Activated T-cell treated with anti-CD3 and anti-CD28 coated beads, Interleukin-2, amount 50 U/mL, for 4 hours (primary cell): ENCODE data around the gene PCSK6. TPM values are rescaled to one million over a fixed set of nuclear protein-coding genes. Genes with fewer than 3 reads are reported as not detected.

Source experiments
- ATAC-seq, 2 donors: fragments of 200-7000 bp; cut with Tn5 transposase; one replicate each; pipeline ENCODE4 v1.10.0; 2021
- DNase-seq: peaks from one replicate; pipeline ENCODE4 v3.0.0-alpha.2; 2020
- H3K27me3 Mint-ChIP-seq: one replicate; pipeline ENCODE4 v1.8.0; 2021; ENCODE audit warnings: low read depth, mixed read lengths
- H3K36me3 Mint-ChIP-seq: one replicate; pipeline ENCODE4 v1.8.0; 2022; ENCODE audit warnings: mixed read lengths; ENCODE audit not compliant: insufficient read depth
- H3K4me1 Mint-ChIP-seq: one replicate; pipeline ENCODE4 v1.8.0; 2021; ENCODE audit warnings: low read depth, mixed read lengths
- H3K4me3 Mint-ChIP-seq: one replicate; pipeline ENCODE4 v1.8.0; 2021; ENCODE audit warnings: mild to moderate bottlenecking, moderate library complexity, mixed read lengths
- H3K9me3 Mint-ChIP-seq: one replicate; pipeline ENCODE4 v1.8.0; 2021; ENCODE audit warnings: mixed read lengths
- total RNA-seq, 3 donors: library from RNA; stranded (reverse); gene quantifications; one replicate each; pipeline ENCODE4 v1.2.1, GENCODE V29; 2021

The PCSK6 gene
- total RNA-seq, 3 donors from 2014 or later = 0.53 to 0.83 (median 0.65) TPM

DNA sequence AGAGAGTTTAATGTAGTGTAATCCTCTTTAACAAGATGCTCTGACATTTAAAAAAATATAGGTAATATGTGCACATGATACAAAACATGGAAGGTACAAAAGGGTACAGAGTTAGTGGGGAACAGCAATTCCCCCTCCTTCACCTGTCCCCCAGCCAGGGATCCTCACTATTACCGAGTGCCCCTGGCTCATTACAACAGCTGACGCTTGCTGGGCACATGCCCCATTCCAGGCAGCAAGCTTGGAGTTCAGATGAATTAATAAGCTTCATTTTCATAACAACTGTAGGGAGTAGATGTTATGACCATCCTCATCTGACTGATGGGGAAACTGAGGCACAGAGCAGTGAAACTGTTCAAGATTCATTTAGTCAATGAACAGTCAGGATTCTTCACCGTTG, 41.2 kb downstream of the PCSK6 start:
- no peak for DNase-seq
- Mint-ChIP-seq H3K27me3 (peaks cover 38% of the 10 kb centered on the region), H3K9me3 (no peaks in the 10 kb centered on the region), H3K36me3 (no peaks in the 10 kb centered on the region), H3K4me1 (peaks cover 4% of the 10 kb centered on the region), H3K4me3 (no peak overlapping the region)
- no peak for ATAC-seq

DNA sequence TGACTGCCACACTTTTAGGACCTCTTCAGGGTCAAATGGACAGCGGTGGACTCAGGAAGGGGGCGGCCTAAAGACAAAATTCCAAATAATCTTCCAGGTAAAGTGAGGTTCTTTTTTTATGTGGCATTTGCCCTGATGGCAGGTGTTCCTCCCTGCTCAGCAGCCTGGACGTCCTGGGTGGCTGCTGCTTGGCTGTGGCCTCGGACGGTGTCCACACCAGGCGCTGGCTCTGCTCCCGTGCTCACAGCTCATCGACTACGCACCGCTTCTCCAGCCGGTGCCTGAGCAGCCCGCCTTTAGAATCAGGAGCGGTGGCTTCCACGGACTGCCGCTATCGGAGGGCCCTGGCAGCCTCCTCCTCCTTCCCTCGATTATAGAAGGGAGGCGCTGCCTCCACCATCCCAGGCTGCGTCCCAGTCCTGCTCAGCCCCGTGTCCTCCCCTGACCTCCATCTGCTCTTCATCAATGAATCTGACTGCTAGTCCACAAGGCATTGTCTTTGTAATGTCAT, 41.9 kb downstream of the PCSK6 start:
- Mint-ChIP-seq H3K4me3 (no peak overlapping the region), H3K27me3 (peaks cover 34% of the 10 kb centered on the region), H3K36me3 (no peaks in the 10 kb centered on the region), H3K9me3 (no peaks in the 10 kb centered on the region), H3K4me1 (peaks cover 4% of the 10 kb centered on the region)
- DNase-seq (no peak), ATAC-seq (no peak)

DNA sequence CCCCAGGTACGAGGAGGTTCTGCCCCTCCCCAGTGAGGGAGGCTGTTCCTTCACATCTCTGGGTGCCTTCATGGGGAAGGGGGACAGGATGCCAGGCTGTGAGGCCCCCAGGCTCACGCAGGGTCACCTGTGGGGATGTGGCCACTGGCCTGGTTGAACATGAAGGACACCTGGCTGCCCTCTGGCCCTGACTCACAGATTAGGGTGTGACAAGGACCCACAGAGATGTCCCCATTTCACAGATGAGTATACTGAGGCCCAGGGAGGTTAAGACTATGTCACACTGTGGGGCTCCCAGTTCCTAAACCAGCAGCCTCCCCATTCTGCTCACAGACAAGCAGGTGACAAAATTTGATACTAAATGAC, 42.4 kb downstream of the PCSK6 start:
- no peak for DNase-seq
- H3K9me3 Mint-ChIP-seq = no peaks in the 10 kb centered on the region
- H3K27me3 Mint-ChIP-seq = peaks cover 30% of the 10 kb centered on the region
- peaks cover 4% of the 10 kb centered on the region for H3K4me1 Mint-ChIP-seq
- no peaks in the 10 kb centered on the region for H3K36me3 Mint-ChIP-seq
- no peak overlapping the region for H3K4me3 Mint-ChIP-seq
- ATAC-seq = no peak

DNA sequence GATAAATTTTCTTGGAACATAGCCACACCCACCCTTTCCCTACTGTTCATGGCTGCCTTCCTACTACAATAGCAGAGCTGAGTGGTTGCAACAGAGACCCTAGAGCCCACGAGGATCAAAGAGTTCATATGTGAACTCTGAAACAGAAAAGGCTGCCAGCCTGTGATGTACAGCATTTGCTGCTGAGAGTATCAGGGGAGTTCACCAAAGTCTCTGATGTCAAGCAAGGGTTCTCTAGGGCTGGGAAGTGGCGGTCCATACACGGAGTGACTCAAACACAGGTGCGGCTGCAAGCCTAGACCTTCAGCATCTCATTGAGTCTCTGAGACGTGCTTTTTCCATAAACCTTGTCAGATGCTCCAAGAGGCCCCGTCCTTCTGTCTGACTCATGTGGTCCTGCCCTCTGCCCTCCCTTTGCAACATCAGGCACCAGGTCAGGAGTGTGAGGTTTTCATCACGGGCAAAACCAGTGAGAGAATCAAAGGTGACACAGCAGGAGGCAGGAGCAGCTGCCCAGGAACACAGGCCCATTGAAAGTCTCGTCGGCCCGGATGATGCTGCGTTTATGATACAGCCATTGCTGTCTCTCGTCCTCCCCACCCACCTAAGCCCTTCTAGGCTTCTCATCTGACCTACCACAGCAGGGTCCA, 42.9 kb downstream of the PCSK6 start:
- DNase-seq (no peak), ATAC-seq (peak in 1 of 2 donors; percentile 33)
- Mint-ChIP-seq H3K36me3 (no peaks in the 10 kb centered on the region), H3K4me1 (peaks cover 4% of the 10 kb centered on the region), H3K9me3 (no peaks in the 10 kb centered on the region), H3K27me3 (peaks cover 25% of the 10 kb centered on the region), H3K4me3 (no peak overlapping the region)

DNA sequence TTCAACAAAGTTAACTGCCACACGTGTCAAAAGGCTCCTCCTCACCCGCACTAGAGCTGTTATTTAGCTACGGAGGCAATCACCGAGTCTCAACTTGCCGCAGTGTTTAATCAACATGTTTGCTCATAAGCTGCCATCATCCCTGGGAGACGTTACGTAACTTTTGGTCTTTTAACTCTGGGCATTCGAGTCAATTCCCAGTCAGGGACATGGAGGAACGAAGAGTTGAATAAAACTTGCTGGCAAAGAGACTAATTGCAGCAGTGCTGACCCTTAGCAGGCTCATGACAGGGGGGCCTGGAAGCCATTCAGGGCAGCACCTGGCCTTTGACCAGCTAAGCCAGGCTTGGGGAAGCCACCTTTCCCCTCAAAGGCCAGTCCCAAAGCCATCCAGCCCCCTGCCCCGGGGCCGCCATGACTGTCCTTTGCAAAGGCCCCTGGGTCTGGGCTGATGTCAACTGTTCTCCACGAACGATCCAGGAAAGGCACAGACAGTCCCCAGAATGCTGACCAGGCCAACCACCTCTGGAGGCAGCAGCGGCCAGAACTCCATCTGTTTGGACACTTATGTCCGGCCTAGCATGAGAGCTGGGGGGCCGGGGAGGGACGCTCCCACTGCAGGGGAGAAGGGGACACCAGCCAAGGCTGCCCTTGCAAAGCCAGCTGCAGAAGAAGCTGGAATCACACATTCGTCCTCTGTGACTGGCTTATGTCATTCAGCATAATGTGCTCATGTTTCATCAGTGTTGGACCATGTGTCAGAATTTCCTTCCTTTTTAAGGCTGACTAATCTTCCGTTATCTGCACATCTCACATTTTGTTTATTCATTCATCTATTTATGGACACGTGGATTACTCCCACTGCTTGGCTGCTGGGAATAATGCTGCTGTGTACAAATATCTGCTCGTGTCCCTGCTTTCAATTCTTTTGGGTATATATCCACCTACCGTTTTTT, 43.7 kb downstream of the PCSK6 start:
- Mint-ChIP-seq H3K4me3 (no peak overlapping the region), H3K4me1 (no peaks in the 10 kb centered on the region), H3K9me3 (no peaks in the 10 kb centered on the region), H3K36me3 (no peaks in the 10 kb centered on the region), H3K27me3 (peaks cover 17% of the 10 kb centered on the region)
- ATAC-seq = no peak
- no peak for DNase-seq

DNA sequence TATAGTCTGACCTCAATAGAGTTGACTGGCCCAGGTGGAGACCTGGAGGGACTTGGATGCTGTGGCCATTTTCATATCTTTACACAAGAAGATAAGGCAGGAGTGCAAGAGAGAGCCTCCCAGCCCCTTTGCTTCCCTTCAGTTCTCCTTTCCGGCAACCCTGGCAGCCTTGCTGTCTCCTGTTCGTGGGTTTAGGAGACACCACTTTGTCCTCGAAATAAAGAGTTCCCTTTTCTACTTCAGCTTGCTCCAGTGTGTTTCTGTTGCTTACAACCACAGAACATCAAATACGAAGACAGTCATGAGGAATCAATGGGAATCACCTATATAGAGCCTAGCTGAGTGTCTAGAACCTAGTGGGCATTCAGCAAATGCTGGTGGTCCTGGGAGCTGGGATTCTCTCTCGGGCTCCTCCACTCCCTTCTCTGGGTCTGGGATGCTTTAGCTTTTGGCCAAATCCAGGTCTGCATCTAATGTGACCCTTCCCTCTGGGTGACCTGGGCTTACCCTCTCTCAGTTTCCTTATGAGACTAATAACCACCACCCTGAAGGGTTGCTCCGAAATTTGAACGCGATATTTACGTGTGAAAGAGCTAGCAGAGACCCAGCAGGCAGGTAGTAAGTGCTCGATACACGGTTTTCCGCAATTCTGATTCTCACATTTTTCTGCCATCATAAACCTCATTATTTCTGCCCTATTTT, 44.5 kb downstream of the PCSK6 start:
- H3K9me3 Mint-ChIP-seq = no peaks in the 10 kb centered on the region
- H3K36me3 Mint-ChIP-seq = no peaks in the 10 kb centered on the region
- H3K4me3 Mint-ChIP-seq = no peak overlapping the region
- peaks cover 9% of the 10 kb centered on the region for H3K27me3 Mint-ChIP-seq
- ATAC-seq (no peak), DNase-seq (no peak)
- H3K4me1 Mint-ChIP-seq = no peaks in the 10 kb centered on the region

DNA sequence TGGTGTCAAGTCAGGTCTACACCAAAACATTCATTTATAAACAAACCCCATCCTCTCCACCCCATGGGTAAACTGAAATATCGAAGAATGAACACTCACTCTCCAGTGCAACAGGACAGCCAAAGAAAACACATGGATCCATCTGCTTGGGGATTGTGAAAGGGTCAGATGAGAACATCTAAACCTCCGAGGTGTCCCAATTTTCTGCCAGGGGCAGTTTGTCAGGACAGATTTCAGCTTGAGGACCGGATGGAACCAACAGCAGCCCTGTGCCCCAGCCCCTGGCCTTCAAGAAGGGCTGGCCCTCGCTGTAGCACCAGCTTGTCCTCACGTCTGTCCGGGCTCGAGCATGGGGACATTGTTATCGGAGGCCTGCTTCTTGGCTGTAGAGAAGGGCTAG, 45.5 kb downstream of the PCSK6 start:
- Mint-ChIP-seq H3K36me3 (no peaks in the 10 kb centered on the region), H3K4me1 (no peaks in the 10 kb centered on the region), H3K27me3 (peaks cover 9% of the 10 kb centered on the region), H3K9me3 (no peaks in the 10 kb centered on the region), H3K4me3 (no peak overlapping the region)
- ATAC-seq = no peak
- DNase-seq = no peak

DNA sequence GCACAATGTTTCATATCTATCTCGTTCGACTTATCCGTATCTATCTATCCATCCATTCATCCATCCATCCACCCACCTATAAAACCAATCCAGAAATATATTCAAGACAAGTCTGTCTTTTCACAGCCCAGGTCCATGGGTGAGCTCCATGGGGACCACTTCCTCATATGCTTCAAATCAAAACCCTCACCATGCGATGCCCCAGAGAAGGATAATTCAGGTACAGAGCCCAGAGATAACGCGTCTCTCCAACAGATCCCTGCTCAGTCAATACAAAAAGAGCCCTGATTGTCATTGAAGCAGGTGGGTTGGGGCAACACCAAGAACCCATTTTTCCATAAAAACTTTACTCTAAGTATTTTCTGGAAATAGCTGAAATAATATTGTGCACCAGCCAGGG, 47.2 kb downstream of the PCSK6 start:
- Mint-ChIP-seq H3K27me3 (peaks cover 5% of the 10 kb centered on the region), H3K36me3 (no peaks in the 10 kb centered on the region), H3K4me3 (no peak overlapping the region)

DNA sequence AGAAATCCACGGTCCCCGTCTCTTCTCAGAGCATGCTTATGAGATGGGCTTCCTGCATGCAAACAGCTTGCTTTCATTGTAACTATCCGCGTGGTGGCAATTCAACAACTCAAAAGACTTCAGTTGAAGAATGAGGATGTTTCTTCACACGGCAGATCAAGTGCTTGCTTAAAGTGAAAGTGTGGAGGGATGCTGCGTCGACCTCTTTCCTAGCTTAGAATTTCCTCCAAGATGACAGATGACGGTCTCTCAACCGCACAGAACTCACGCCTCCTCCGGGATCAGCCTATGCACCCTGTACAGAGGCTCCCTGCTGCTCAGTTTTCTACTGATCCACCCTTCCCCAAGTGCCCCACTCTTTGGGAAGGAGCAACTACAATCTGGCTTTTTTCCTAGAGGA, 47.8 kb downstream of the PCSK6 start:
- no peaks in the 10 kb centered on the region for H3K4me1 Mint-ChIP-seq
- no peak overlapping the region for H3K4me3 Mint-ChIP-seq
- peaks cover 5% of the 10 kb centered on the region for H3K27me3 Mint-ChIP-seq
- DNase-seq (no peak), ATAC-seq (no peak)
- H3K36me3 Mint-ChIP-seq = no peaks in the 10 kb centered on the region
- H3K9me3 Mint-ChIP-seq = no peaks in the 10 kb centered on the region

More for the DNA sequence above, 47.2 kb downstream of the PCSK6 start:
- ATAC-seq = no peak
- no peak for DNase-seq
- H3K9me3 Mint-ChIP-seq = no peaks in the 10 kb centered on the region
- H3K4me1 Mint-ChIP-seq = no peaks in the 10 kb centered on the region

DNA sequence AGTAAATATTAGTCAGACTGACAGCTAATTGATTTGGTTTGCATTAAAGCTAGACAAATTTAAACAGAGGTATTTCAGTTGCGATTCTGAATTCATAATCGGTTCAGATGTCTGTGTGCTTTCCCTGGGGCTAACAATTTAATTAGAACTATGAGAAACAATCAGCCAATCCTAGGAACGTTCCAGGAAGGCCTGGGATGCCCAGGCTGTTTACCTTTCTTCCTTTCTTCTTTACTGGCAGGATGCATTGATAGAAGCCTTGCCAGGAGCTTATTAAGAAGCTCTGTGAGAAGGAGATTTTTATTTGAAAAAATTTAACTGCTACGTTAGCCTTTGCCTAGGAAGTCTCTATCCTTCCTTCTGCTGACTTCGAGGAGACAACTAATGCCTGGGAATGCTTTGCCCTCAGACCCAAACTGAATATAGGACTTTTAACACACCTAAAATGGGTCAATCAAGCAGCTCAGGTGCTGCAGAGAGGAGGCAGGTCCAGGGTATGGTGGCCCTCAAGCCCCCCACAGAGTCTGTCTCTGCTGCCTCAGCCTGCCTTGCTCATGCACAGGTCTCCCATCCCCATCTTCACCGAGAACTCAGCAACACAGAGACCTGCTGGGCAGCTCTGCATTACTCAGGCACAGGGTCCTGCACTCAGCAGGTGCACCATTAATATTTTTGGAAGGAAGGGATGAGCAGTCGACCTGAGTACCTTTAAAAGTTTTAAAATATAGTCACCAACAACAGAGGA, 48.5 kb downstream of the PCSK6 start:
- ATAC-seq = no peak
- Mint-ChIP-seq H3K27me3 (peaks cover 5% of the 10 kb centered on the region), H3K36me3 (no peaks in the 10 kb centered on the region), H3K9me3 (no peaks in the 10 kb centered on the region), H3K4me1 (no peaks in the 10 kb centered on the region), H3K4me3 (no peak overlapping the region)
- DNase-seq = no peak

DNA sequence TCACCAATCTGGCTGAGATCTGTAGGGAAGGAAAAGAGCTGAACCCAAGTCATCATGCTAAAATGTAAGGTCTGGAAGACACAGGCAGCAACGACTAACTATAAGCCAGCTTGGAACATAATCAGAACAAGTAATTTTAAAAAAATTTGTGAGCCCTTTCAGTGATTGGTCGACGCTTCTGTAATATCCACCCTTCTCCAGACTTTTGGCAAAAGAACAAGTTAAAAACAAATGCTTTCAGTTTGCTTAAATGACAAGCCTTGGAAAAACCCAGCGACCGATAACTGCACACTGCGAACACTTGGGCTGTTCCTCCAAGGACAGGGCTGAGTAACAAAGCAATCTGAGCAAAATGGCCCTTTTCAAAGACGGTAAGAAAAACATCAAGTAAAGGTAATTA, 49.6 kb downstream of the PCSK6 start:
- Mint-ChIP-seq H3K9me3 (no peaks in the 10 kb centered on the region), H3K27me3 (peaks cover 5% of the 10 kb centered on the region)

DNA sequence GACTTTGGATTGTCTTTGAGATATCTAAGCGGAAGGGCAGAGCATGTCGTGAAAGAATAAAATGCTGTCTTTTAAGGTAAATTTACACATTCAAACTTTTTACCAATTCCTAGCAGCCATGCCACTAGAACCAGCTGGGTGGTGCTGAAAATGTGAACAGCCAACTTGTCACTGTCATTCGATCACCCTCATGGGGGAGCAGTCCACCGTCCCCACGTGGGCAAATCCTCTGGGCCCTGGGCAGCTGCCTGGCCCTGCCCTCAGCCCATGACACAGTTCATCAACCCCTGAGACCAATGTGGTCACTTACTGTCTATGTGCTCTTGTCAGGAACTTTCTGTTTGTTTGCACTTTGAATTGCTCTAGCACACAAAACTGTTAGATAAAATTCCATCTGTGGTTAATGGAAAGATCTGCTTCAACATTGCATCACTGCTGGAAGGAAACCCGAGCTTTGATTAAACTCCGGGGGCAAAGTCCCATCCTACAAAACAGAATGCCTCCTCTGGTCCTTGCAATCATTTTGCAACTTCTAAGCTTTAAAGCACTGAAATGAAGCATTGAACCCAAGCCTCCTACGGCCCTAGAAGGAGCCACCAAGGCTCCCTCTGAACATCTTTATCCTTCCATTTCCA, 50.1 kb downstream of the PCSK6 start:
- DNase-seq (no peak), ATAC-seq (no peak)
- Mint-ChIP-seq H3K4me1 (no peaks in the 10 kb centered on the region), H3K36me3 (no peaks in the 10 kb centered on the region), H3K9me3 (no peaks in the 10 kb centered on the region), H3K27me3 (peaks cover 8% of the 10 kb centered on the region), H3K4me3 (no peak overlapping the region)

More for the DNA sequence above, 49.6 kb downstream of the PCSK6 start:
- DNase-seq = no peak
- H3K4me1 Mint-ChIP-seq = no peaks in the 10 kb centered on the region
- no peaks in the 10 kb centered on the region for H3K36me3 Mint-ChIP-seq
- no peak for ATAC-seq
- H3K4me3 Mint-ChIP-seq = no peak overlapping the region

DNA sequence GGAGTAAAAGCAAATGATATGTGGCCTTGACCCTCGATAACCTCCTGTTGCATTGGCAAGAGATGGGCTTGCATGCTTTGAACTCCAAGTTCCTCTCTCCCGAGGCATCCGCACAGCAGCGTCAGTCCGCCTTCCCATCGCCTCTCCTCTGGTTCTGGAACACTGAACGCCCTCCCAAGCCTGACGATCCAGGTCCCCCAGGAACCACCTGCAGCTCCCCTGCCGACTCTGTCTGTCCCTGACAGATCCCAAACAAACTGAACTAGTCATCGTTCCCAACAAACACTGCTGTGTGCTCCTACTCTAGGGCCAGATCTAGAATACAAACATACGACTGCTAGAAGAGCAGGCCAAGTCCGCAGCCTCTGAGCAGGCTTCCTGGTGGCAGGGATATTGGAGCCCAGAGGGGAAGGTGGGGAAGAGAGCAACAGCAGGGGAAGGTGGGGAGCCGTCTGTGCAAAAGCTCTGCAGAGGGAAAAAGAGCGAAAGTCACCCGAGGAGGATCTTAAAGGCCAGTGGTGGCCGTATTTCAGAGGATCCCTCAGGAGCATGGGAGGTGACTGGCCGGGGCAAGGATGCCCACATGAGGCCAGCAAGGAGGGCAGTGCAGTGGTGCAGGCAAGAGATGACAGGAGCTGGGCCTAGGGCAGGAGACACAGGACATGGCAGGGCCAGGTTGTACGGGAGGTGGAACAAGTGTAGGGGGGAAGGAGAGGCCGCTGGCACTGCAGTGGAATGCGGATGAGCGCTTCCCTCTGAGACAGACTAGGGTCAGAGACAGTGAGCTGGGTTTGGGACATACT, 50.8 kb downstream of the PCSK6 start:
- H3K4me3 Mint-ChIP-seq = no peak overlapping the region
- no peaks in the 10 kb centered on the region for H3K9me3 Mint-ChIP-seq
- H3K27me3 Mint-ChIP-seq = peaks cover 10% of the 10 kb centered on the region
- DNase-seq (no peak), ATAC-seq (no peak)
- no peaks in the 10 kb centered on the region for H3K4me1 Mint-ChIP-seq
- H3K36me3 Mint-ChIP-seq = no peaks in the 10 kb centered on the region
